ENCODE measurements around the gene TSPYL6.

Gene TSPYL6

GRCh38 chr2:54289917-54290316 is 33.9 kb upstream of the TSPYL6 start:
- no peak for TF ChIP-seq CTCF (IDR thresholded peaks at IDR 0.05)
- Histone ChIP-seq H3K4me1 (ENCODE audit: control insufficient read depth in 1 of 2, insufficient read depth in 1 of 2, low read depth in 1 of 2, low read length in 1 of 2) (no peaks in the 10 kb centered on the region), H3K27me3 (no peaks in the 10 kb centered on the region), H3K9me3 (no peaks in the 10 kb centered on the region), H3K27ac (no peak overlapping the region), H3K4me3 (ENCODE audit: low read depth in 1 of 2, low read length in 1 of 2) (no peak overlapping the region), H3K36me3 (no peaks in the 10 kb centered on the region)

- no peak for TF ChIP-seq CTCF (IDR thresholded peaks at IDR 0.05)
- Histone ChIP-seq H3K27me3 (no peaks in the 10 kb centered on the region), H3K4me1 (ENCODE audit: control insufficient read depth in 1 of 2, insufficient read depth in 1 of 2, low read depth in 1 of 2, low read length in 1 of 2) (no peaks in the 10 kb centered on the region), H3K9me3 (no peaks in the 10 kb centered on the region), H3K27ac (no peak overlapping the region), H3K36me3 (no peaks in the 10 kb centered on the region), H3K4me3 (ENCODE audit: low read depth in 1 of 2, low read length in 1 of 2) (no peak overlapping the region)
Measured at GRCh38 chr2:54287532-54287931, 31.5 kb upstream of the TSPYL6 start.

GRCh38 chr2:54285451-54285850 is 29.4 kb upstream of the TSPYL6 start:
- no peaks in the 10 kb centered on the region for H3K4me1 ChIP-seq (ENCODE audit: control insufficient read depth in 1 of 2, insufficient read depth in 1 of 2, low read depth in 1 of 2, low read length in 1 of 2)
- no peak for TF ChIP-seq CTCF (IDR thresholded peaks at IDR 0.05)
- no peaks in the 10 kb centered on the region for H3K27me3 ChIP-seq
- H3K27ac ChIP-seq, result no peak overlapping the region
- no peak overlapping the region for H3K4me3 ChIP-seq (ENCODE audit: low read depth in 1 of 2, low read length in 1 of 2)
- H3K9me3 ChIP-seq, result no peaks in the 10 kb centered on the region
- H3K36me3 ChIP-seq, result no peaks in the 10 kb centered on the region

- no peak overlapping the region for H3K27ac ChIP-seq
- no peaks in the 10 kb centered on the region for H3K9me3 ChIP-seq
- TF ChIP-seq CTCF (IDR thresholded peaks at IDR 0.05), result no peak
- no peaks in the 10 kb centered on the region for H3K27me3 ChIP-seq
- no peaks in the 10 kb centered on the region for H3K36me3 ChIP-seq
- no peaks in the 10 kb centered on the region for H3K4me1 ChIP-seq (ENCODE audit: control insufficient read depth in 1 of 2, insufficient read depth in 1 of 2, low read depth in 1 of 2, low read length in 1 of 2)
- H3K4me3 ChIP-seq (ENCODE audit: low read depth in 1 of 2, low read length in 1 of 2), result no peak overlapping the region
Measured at GRCh38 chr2:54284826-54285225, 28.8 kb upstream of the TSPYL6 start.

GRCh38 chr2:54279385-54279784 is 23.4 kb upstream of the TSPYL6 start:
- Histone ChIP-seq H3K36me3 (no peaks in the 10 kb centered on the region), H3K27me3 (no peaks in the 10 kb centered on the region), H3K27ac (no peak overlapping the region), H3K4me1 (ENCODE audit: control insufficient read depth in 1 of 2, insufficient read depth in 1 of 2, low read depth in 1 of 2, low read length in 1 of 2) (no peaks in the 10 kb centered on the region), H3K9me3 (no peaks in the 10 kb centered on the region), H3K4me3 (ENCODE audit: low read depth in 1 of 2, low read length in 1 of 2) (no peak overlapping the region)
- TF ChIP-seq CTCF (IDR thresholded peaks at IDR 0.05), result no peak

GRCh38 chr2:54275541-54275940 is 19.5 kb upstream of the TSPYL6 start:
- Histone ChIP-seq H3K27ac (no peak overlapping the region), H3K4me3 (ENCODE audit: low read depth in 1 of 2, low read length in 1 of 2) (no peak overlapping the region), H3K9me3 (no peaks in the 10 kb centered on the region), H3K4me1 (ENCODE audit: control insufficient read depth in 1 of 2, insufficient read depth in 1 of 2, low read depth in 1 of 2, low read length in 1 of 2) (no peaks in the 10 kb centered on the region), H3K27me3 (no peaks in the 10 kb centered on the region), H3K36me3 (no peaks in the 10 kb centered on the region)
- TF ChIP-seq CTCF (IDR thresholded peaks at IDR 0.05), result no peak

Data from neutrophil (primary cell).